ENCODE data around the gene SPDYE2.
"Not testable (repeated sequence)": the region's sequence is repeated elsewhere in the genome, so short reads cannot be mapped to it uniquely, and the experiment has no call there.

Gene SPDYE2, protein sequence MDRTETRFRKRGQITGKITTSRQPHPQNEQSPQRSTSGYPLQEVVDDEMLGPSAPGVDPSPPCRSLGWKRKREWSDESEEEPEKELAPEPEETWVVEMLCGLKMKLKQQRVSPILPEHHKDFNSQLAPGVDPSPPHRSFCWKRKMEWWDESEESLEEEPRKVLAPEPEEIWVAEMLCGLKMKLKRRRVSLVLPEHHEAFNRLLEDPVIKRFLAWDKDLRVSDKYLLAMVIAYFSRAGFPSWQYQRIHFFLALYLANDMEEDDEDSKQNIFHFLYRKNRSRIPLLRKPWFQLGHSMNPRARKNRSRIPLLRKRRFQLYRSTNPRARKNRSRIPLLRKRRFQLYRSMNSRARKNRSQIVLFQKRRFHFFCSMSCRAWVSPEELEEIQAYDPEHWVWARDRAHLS

DNA sequence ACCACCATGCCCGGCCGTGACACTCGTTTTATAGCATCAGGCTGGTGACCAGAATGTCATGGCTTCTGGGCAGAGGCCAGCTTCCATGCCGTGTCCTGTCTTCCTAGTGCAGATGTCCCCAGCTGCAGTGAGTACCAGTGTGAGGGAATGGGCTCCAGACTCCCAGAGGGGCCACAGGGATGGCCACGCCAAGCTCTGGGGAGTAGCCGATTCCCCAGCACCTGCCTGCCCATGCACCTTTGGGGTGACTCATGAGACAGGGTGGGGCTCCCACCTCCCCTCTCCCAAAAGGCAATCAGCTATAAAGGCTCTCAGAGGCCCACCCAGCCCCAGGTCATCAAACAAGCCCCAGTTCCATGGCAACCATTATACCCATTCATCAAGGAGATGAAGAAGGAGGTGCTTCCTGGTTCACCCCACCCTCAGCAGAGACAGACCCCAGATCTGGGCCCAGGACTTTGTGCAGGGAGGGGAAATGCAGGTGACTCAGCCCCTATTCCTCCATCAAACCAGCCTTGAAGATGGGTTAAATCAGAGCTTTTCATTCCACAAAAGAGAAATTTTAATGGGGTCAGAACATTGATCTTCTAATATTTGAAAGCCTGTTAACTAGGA lies at the start of gene SPDYE2:
TSS of gene SPDYE2 (plus strand) at position 419 of the 615 bp plus-strand sequence. CDS start 2,030 bp downstream, outside the sequence.
- H3K4me1 ChIP-seq (ENCODE audit: control insufficient read depth, insufficient read depth, low read length, unreplicated experiment); H3K27me3 ChIP-seq (ENCODE audit: insufficient read depth, low read length); H2AFZ ChIP-seq (ENCODE audit: low read length, unreplicated experiment): not testable (repeated sequence)

DNA sequence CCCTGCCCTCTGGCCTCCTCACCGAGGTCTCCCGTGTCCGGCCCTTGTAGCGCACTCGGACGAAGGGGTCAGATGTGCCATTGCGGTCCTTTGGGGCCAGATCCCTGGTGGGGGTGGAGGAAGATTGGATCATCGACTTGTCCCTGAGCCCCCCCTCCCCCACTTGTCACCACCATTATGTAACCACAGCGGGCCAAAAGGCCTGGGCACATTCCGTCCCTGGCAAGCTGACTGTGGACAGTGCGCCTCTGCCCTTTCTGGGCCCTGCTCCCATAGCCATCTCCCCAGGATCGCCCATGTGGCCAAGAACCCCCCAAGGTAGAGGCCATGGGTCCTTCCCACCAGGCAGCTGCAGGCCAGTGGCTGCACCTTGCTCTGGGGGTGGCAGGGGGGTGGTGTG lies 47.9 kb upstream of the SPDYE2 start:
- not testable (repeated sequence) for H3K4me3 ChIP-seq (ENCODE audit: low read depth, low read length); H2AFZ ChIP-seq (ENCODE audit: low read length, unreplicated experiment); H3K27me3 ChIP-seq (ENCODE audit: insufficient read depth, low read length)

More for the DNA sequence above, at the start of gene SPDYE2:
- H3K36me3 ChIP-seq (ENCODE audit: insufficient read depth, low read length); H3K79me2 ChIP-seq (ENCODE audit: control insufficient read depth, insufficient read depth, low read length, unreplicated experiment); H3K27ac ChIP-seq (ENCODE audit: low read depth, low read length); H3K4me3 ChIP-seq (ENCODE audit: low read depth, low read length): not testable (repeated sequence)

DNA sequence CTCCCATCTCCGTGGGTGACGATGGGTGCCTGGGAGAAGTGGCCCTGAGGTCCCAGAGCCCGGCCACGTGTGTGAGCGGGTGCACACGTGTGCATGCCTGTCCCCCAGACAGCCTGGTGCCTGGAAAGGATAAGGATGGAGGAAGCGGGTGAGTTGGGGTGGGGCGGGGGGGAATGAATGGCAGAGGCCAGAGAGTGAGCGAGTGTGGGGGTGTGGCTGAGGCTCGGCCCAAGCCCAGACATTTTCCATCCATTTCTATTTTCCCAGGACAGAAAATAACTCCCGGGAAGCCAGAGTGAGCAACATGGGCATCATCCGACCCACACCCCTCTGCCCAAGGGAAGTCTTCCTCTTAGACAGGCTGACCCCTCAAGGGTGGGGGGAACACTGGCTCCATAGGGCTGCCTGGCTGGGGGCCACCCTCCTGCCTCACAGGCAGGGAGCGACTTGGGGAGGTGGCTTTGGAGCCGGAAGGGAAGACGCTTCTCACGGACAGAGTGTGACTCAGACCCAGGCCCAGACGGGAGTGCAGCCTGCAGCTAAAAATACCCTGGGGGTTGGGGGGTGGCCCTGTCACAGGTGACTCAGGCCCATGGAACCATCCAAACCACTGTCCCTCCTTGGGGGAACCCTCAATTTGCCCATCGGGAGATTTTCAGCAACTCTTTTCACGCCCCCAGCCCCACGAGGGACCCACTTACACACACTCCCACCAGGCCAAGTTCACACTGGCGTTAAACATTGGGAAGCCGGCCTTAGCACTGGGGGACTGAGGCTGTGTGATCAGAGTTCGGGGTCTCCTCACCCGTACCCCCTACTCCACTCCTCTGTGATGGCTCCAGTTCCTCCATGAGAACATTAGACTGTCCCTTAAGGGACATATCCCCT lies 45.5 kb upstream of the SPDYE2 start:
- H3K27ac ChIP-seq (ENCODE audit: low read depth, low read length): peak overlapping the region; percentile 70; the same call in 1 of the 2 replicates
- not testable (repeated sequence) for H3K36me3 ChIP-seq (ENCODE audit: insufficient read depth, low read length)

More for the DNA sequence above, 47.9 kb upstream of the SPDYE2 start:
- not testable (repeated sequence) for H3K27ac ChIP-seq (ENCODE audit: low read depth, low read length); H3K36me3 ChIP-seq (ENCODE audit: insufficient read depth, low read length); H3K79me2 ChIP-seq (ENCODE audit: control insufficient read depth, insufficient read depth, low read length, unreplicated experiment); H3K4me1 ChIP-seq (ENCODE audit: control insufficient read depth, insufficient read depth, low read length, unreplicated experiment)

DNA sequence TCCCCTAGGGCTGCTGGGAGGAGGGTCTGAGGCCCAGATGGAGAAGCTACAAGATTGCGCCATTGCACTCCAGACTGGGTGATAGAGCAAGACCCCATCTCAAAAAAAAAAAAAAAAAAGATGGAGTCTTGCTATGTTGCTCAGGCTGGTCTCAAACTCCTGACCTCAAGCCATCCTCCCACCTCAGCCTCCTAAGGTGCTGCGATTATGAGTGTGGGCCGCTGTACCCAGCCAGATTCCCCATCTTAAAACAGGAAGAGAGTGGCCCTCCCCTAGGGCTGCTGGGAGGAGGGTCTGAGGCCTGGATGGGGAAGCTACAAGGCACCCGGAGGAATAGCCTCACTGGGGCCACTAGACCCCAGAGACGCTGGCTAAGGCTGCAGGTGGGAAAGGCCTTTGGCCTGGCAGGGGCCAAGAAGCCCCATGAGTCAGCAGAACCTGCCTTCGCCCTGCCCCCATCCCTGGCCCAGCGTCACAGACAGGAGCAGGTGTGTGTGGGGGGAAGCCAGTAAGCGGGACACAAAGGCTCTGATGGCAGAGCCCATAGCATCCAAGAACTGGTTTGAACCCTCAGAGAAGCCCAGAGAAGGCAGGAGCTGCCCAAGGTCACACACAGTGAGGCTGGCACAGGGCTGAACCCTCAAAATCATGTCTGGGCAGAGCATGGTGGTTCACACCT lies 43.5 kb upstream of the SPDYE2 start:
- H3K4me3 ChIP-seq (ENCODE audit: low read depth, low read length); H3K4me1 ChIP-seq (ENCODE audit: control insufficient read depth, insufficient read depth, low read length, unreplicated experiment); H3K36me3 ChIP-seq (ENCODE audit: insufficient read depth, low read length); H2AFZ ChIP-seq (ENCODE audit: low read length, unreplicated experiment); H3K79me2 ChIP-seq (ENCODE audit: control insufficient read depth, insufficient read depth, low read length, unreplicated experiment); H3K27ac ChIP-seq (ENCODE audit: low read depth, low read length); H3K27me3 ChIP-seq (ENCODE audit: insufficient read depth, low read length): not testable (repeated sequence)

More for the DNA sequence above, 45.5 kb upstream of the SPDYE2 start:
- not testable (repeated sequence) for H2AFZ ChIP-seq (ENCODE audit: low read length, unreplicated experiment); H3K79me2 ChIP-seq (ENCODE audit: control insufficient read depth, insufficient read depth, low read length, unreplicated experiment); H3K27me3 ChIP-seq (ENCODE audit: insufficient read depth, low read length); H3K4me3 ChIP-seq (ENCODE audit: low read depth, low read length); H3K4me1 ChIP-seq (ENCODE audit: control insufficient read depth, insufficient read depth, low read length, unreplicated experiment)

DNA sequence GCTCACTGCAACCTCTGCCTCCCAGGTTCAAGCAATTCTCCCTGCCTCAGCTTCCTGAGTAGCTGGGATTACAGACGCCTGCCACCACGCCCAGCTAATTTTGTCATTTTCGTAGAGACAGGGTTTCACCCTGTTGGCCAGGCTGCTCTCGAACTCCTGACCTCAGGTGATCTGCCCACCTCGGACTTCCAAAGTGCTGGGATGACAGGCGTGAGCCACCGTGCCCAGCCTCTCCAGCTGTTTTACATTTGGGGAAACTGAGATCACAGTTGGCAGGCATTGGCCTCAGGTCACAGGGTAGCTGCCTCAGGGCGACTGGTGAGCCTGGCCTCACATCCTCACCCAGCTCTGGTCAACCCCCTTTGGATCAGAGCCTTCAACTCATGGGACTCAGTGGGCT lies 40.5 kb upstream of the SPDYE2 start:
- H3K4me1 ChIP-seq (ENCODE audit: control insufficient read depth, insufficient read depth, low read length, unreplicated experiment); H3K36me3 ChIP-seq (ENCODE audit: insufficient read depth, low read length); H3K27ac ChIP-seq (ENCODE audit: low read depth, low read length); H3K27me3 ChIP-seq (ENCODE audit: insufficient read depth, low read length); H2AFZ ChIP-seq (ENCODE audit: low read length, unreplicated experiment); H3K4me3 ChIP-seq (ENCODE audit: low read depth, low read length); H3K79me2 ChIP-seq (ENCODE audit: control insufficient read depth, insufficient read depth, low read length, unreplicated experiment): not testable (repeated sequence)

DNA sequence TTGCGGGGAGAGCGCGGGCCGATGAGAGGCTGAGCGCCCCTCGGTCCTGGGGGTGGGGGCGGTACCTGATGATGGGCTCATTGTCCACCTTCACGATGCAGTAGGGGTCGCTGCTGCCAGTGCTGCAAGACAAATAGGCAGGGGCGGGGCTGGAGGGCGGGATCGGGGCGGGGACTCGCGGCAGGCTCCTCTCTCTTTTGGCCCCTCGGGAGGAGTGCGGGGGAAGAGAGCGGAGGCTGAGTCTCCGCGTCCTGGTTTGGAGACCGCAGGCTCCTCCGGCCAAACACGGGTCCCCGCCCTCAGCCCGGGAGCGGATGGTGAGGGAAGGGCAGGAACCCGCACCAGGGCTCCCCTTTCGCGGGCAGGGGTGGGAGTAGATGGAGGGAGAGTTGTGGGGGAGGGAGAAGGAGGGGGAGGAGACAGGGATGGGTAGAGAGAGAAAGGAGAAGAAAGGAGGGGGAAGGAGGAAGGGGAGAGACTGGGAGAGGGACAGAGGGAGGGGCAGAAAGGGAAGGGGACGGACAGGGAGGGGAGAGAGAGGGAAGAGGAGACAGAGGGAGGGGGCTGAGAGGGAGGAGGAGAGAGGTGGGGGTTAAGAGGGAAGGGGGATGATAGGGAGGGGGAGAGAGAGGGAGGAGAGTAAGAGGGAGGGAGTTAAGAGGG lies 39.0 kb upstream of the SPDYE2 start:
- not testable (repeated sequence) for H3K27me3 ChIP-seq (ENCODE audit: insufficient read depth, low read length); H3K79me2 ChIP-seq (ENCODE audit: control insufficient read depth, insufficient read depth, low read length, unreplicated experiment); H2AFZ ChIP-seq (ENCODE audit: low read length, unreplicated experiment); H3K36me3 ChIP-seq (ENCODE audit: insufficient read depth, low read length); H3K4me1 ChIP-seq (ENCODE audit: control insufficient read depth, insufficient read depth, low read length, unreplicated experiment)
- Histone ChIP-seq H3K4me3 (ENCODE audit: low read depth, low read length) (0 out of 2 replicates have a peak overlapping the region, but pooled peaks have one; percentile 36), H3K27ac (ENCODE audit: low read depth, low read length) (0 out of 2 replicates have a peak overlapping the region, but pooled peaks have one; percentile 14)

DNA sequence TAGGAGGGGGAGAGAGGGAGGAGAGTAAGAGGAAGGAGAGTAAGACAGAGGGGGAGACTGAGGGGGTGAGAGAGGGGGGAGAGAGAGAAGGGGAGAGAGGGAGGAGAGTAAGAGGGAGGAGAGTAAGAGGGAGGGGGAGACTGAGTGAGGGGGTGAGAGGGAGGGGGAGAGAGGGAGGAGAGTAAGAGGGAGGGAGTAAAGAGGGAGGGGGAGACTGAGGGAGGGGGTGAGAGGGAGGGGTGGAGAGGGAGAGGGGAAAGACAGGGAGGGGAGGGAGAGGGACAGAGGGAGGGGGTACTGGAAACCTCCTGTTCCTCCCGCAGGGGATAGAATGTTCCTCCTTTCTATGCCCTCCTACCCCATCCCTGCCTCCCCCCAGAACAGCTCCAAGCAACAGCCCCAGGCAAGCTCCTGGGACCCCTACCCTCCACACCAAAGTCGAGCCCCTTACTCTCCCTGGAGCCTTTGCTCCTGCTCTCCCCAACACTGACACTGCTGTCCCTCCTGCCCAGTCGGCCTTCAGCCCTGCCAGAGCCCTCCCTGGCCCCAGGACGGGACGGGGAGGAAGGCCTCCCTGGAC lies 38.3 kb upstream of the SPDYE2 start:
- H3K79me2 ChIP-seq (ENCODE audit: control insufficient read depth, insufficient read depth, low read length, unreplicated experiment); H3K36me3 ChIP-seq (ENCODE audit: insufficient read depth, low read length); H3K27me3 ChIP-seq (ENCODE audit: insufficient read depth, low read length); H3K4me1 ChIP-seq (ENCODE audit: control insufficient read depth, insufficient read depth, low read length, unreplicated experiment); H2AFZ ChIP-seq (ENCODE audit: low read length, unreplicated experiment): not testable (repeated sequence)
- 0 out of 2 replicates have a peak overlapping the region, but pooled peaks have one; percentile 14 for H3K27ac ChIP-seq (ENCODE audit: low read depth, low read length)
- H3K4me3 ChIP-seq (ENCODE audit: low read depth, low read length): peak overlapping the region; percentile 36; the same call in 1 of the 2 replicates

DNA sequence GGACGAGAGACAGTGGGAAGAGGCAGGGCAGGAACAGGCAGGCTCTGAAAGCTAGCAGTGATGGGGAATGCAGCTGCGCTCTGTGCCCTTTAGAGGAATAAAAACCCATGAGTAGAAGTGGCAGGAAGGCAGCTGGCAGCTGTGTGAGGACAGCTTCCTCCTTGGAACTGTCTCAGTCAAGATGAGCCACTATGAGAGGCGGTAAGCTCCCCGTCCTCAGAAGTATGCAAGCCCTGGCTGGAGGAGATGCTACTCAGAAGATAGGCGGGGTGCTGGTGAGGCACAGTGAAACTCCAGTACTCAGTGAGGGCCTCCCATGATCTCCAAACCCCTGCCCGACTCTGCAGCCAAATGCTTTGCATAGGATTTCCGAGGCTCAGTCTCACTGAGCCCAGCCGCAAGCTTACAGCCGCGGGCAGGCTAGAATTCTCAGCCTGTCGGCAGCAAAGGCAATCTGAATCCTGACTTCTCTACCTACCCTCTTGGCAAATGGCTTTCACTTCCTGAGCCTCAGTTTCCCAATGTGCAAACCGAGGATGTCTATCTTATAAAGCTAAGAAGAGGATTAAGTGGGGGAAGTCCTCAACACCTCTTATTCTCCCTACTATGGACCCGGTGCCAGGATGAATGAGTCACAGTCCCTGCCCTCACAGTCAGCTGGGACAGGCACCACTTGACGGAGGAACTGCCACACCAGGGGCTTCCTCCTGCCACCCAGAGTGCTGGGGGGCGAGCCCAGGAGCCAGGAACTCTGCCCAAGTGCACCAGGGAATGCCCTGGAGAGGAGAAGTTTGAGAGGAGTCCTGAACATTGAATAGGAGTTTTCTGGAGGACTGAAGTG lies 35.9 kb upstream of the SPDYE2 start:
- H3K4me1 ChIP-seq (ENCODE audit: control insufficient read depth, insufficient read depth, low read length, unreplicated experiment); H3K79me2 ChIP-seq (ENCODE audit: control insufficient read depth, insufficient read depth, low read length, unreplicated experiment); H3K27ac ChIP-seq (ENCODE audit: low read depth, low read length); H3K27me3 ChIP-seq (ENCODE audit: insufficient read depth, low read length); H3K36me3 ChIP-seq (ENCODE audit: insufficient read depth, low read length); H3K4me3 ChIP-seq (ENCODE audit: low read depth, low read length); H2AFZ ChIP-seq (ENCODE audit: low read length, unreplicated experiment): not testable (repeated sequence)

DNA sequence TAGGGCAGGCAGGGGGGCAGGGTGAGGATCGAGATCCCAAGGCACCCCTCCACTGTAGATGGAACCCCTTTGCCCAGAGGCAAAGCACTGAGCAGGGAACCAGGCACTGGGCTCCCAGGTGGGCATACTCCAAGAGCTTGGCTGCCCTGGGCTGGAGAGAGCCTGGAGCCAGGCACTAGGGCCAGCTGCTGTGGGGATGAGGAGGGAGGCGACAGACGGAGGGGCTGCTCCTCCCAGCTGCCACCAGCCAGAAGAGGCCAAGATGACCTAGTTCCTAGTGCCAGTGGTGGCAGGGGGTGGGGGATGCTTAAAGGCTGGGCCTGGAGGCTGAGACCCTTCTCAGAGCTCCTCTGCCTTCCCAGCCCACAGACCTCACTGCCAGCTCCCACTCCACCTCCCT lies 35.1 kb upstream of the SPDYE2 start:
- H3K36me3 ChIP-seq (ENCODE audit: insufficient read depth, low read length); H3K4me1 ChIP-seq (ENCODE audit: control insufficient read depth, insufficient read depth, low read length, unreplicated experiment); H3K27me3 ChIP-seq (ENCODE audit: insufficient read depth, low read length); H3K4me3 ChIP-seq (ENCODE audit: low read depth, low read length); H3K79me2 ChIP-seq (ENCODE audit: control insufficient read depth, insufficient read depth, low read length, unreplicated experiment); H3K27ac ChIP-seq (ENCODE audit: low read depth, low read length); H2AFZ ChIP-seq (ENCODE audit: low read length, unreplicated experiment): not testable (repeated sequence)
